IMR-90 (cell line): Measurements from ENCODE around the gene TMEM141. TPM values are rescaled to one million over a fixed set of nuclear protein-coding genes. Genes with fewer than 3 reads are reported as not detected.

Experiments used
- ATAC-seq: fragments of 200-7000 bp; cut with Tn5 transposase; 2 replicates; pipeline ENCODE4 v1.9.1; 2020; ENCODE audit warnings: low read depth, mild to moderate bottlenecking, moderate library complexity
- BruUV-seq: library from RNA; stranded (reverse); fragments of 400-500 nt; replicated peaks from 2 replicates; lab custom pipeline; 2021; lab: Mats Ljungman, UMichigan
- CTCF ChIA-PET: fragments of 300-600 bp; formaldehyde crosslinking; extraction: SDS; loops from one replicate; lab custom pipeline; 2021; ENCODE audit warnings: antibody characterized with exemption; lab: Yijun Ruan, JAX
- POLR2A ChIA-PET: fragments of 300-600 bp; sonication (Branson Sonifier 250); formaldehyde crosslinking; loops from one replicate; lab custom pipeline; 2022; ENCODE audit warnings: antibody characterized with exemption; ENCODE audit not compliant: unreplicated experiment; lab: Charles Lee
- DNase-seq: peaks from one replicate; pipeline ENCODE4 v3.0.0; 2013
- H2AFZ ChIP-seq: replicated peaks from 2 replicates; pipeline ENCODE3; 2013; ENCODE audit warnings: low read length, mild to moderate bottlenecking; ENCODE audit not compliant: poor library complexity
- H2AK5ac ChIP-seq: 2 replicates; pipeline ENCODE4 v1.6.1; 2013; ENCODE audit warnings: low read depth, low read length, inconsistent platforms
- H2AK9ac ChIP-seq: replicated peaks from 2 replicates; pipeline ENCODE3; 2013; ENCODE audit warnings: mild to moderate bottlenecking, low read depth, low read length, moderate library complexity; ENCODE audit not compliant: poor library complexity
- H2BK120ac ChIP-seq: 2 replicates; pipeline ENCODE4 v1.6.1; 2013; ENCODE audit warnings: low read depth, low read length, inconsistent platforms
- H2BK15ac ChIP-seq: 3 replicates; pipeline ENCODE4 v1.6.1; 2013; ENCODE audit warnings: low read depth, low read length, inconsistent platforms
- H2BK20ac ChIP-seq: 2 replicates; pipeline ENCODE4 v1.6.1; 2013; ENCODE audit warnings: low read depth, mild to moderate bottlenecking, inconsistent platforms, low read length, moderate library complexity
- H2BK5ac ChIP-seq: 2 replicates; pipeline ENCODE4 v1.6.1; 2013; ENCODE audit warnings: mild to moderate bottlenecking, low read depth, low read length, inconsistent platforms; ENCODE audit not compliant: poor library complexity, severe bottlenecking
- H3K14ac ChIP-seq: replicated peaks from 2 replicates; pipeline ENCODE4 v1.6.1; 2013; ENCODE audit warnings: low read depth, low read length, inconsistent platforms
- H3K18ac ChIP-seq: 2 replicates; pipeline ENCODE4 v1.6.1; 2013; ENCODE audit warnings: low read depth, low read length, control low read depth
- H3K23ac ChIP-seq: 2 replicates; pipeline ENCODE4 v1.6.1; 2013; ENCODE audit warnings: low read depth, low read length, inconsistent platforms
- H3K27ac ChIP-seq: 2 replicates; pipeline ENCODE4 v1.5.1; 2013; ENCODE audit warnings: mild to moderate bottlenecking, control low read depth, low read length; ENCODE audit not compliant: insufficient read depth
- H3K27me3 ChIP-seq: 2 replicates; pipeline ENCODE4 v1.6.1; 2013; ENCODE audit warnings: low read length; ENCODE audit not compliant: control insufficient read depth, insufficient read depth
- H3K36me3 ChIP-seq: 2 replicates; pipeline ENCODE4 v1.6.1; 2013; ENCODE audit warnings: low read length, mixed read lengths; ENCODE audit not compliant: control insufficient read depth, insufficient read depth
- H3K4ac ChIP-seq: 2 replicates; pipeline ENCODE4 v1.6.1; 2013; ENCODE audit warnings: low read depth, low read length, inconsistent platforms
- H3K4me1 ChIP-seq: 2 replicates; pipeline ENCODE4 v1.6.1; 2013; ENCODE audit warnings: low read length, mixed read lengths; ENCODE audit not compliant: control insufficient read depth, insufficient read depth
- H3K4me2 ChIP-seq: 2 replicates; pipeline ENCODE4 v1.6.1; 2013; ENCODE audit warnings: low read depth, mild to moderate bottlenecking, control low read depth, low read length, moderate library complexity
- H3K4me3 ChIP-seq: 2 replicates; pipeline ENCODE4 v1.5.1; 2013; ENCODE audit warnings: low read depth, mild to moderate bottlenecking, control low read depth, low read length, moderate library complexity; ENCODE audit not compliant: insufficient read depth
- H3K56ac ChIP-seq: 2 replicates; pipeline ENCODE4 v1.6.1; 2013; ENCODE audit warnings: low read length, inconsistent platforms; ENCODE audit not compliant: insufficient read depth; ENCODE audit errors: extremely low read depth
- H3K79me1 ChIP-seq, 2 experiments: 2 replicates each; pipeline ENCODE4 v1.6.1; 2013; ENCODE audit warnings: low read length in 2 of 2, inconsistent platforms in 1 of 2, low read depth in 1 of 2
- H3K9ac ChIP-seq: 2 replicates; pipeline ENCODE4 v1.6.1; 2013; ENCODE audit warnings: low read depth, low read length, control low read depth
- H3K9me1 ChIP-seq: 2 replicates; pipeline ENCODE4 v1.6.1; 2013; ENCODE audit warnings: low read length, inconsistent platforms; ENCODE audit not compliant: insufficient read depth
- H3K9me3 ChIP-seq: 2 replicates; pipeline ENCODE4 v1.6.1; 2013; ENCODE audit warnings: low read length; ENCODE audit not compliant: control insufficient read depth, insufficient read depth
- H4K20me1 ChIP-seq: 2 replicates; pipeline ENCODE4 v1.6.1; 2013; ENCODE audit warnings: low read length, inconsistent platforms; ENCODE audit not compliant: insufficient read depth
- H4K5ac ChIP-seq: 2 replicates; pipeline ENCODE4 v1.6.1; 2013; ENCODE audit warnings: mild to moderate bottlenecking, low read depth, low read length, control low read depth
- H4K8ac ChIP-seq, 2 experiments: 2 replicates each; pipeline ENCODE4 v1.6.1; 2013; ENCODE audit warnings: low read depth in 2 of 2, low read length in 2 of 2, control low read depth in 1 of 2, inconsistent platforms in 1 of 2
- H4K91ac ChIP-seq: 2 replicates; pipeline ENCODE4 v1.6.1; 2013; ENCODE audit warnings: low read depth, low read length, inconsistent platforms; ENCODE audit not compliant: insufficient read depth
- BHLHE40 ChIP-seq: fragments of 150-350 bp; IDR thresholded peaks from 2 replicates; pipeline ENCODE4 v1.6.1; 2016; ENCODE audit warnings: mild to moderate bottlenecking, low read depth, low read length
- CEBPB ChIP-seq: IDR thresholded peaks from 2 replicates; pipeline ENCODE4 v1.6.1; 2012; ENCODE audit warnings: low read depth, low read length, improper control_type of control experiment
- CHD1 ChIP-seq: IDR thresholded peaks from 2 replicates; pipeline ENCODE4 v1.6.1; 2012; ENCODE audit warnings: low read depth, low read length, improper control_type of control experiment
- FOS ChIP-seq: fragments of 150-350 bp; IDR thresholded peaks from 2 replicates; pipeline ENCODE4 v1.6.1; 2016; ENCODE audit warnings: low read depth, low read length
- MAFK ChIP-seq: IDR thresholded peaks from 2 replicates; pipeline ENCODE4 v1.6.1; 2012; ENCODE audit warnings: low read depth, low read length, improper control_type of control experiment
- MAZ ChIP-seq: IDR thresholded peaks from 2 replicates; pipeline ENCODE4 v1.6.1; 2012; ENCODE audit warnings: low read depth, mild to moderate bottlenecking, low read length, improper control_type of control experiment, moderate library complexity, borderline replicate concordance
- MXI1 ChIP-seq: IDR thresholded peaks from 2 replicates; pipeline ENCODE4 v1.6.1; 2012; ENCODE audit warnings: low read depth, mild to moderate bottlenecking, low read length, moderate library complexity, borderline replicate concordance
- NFE2L2 ChIP-seq: fragments of 150-350 bp; IDR thresholded peaks from 2 replicates; pipeline ENCODE4 v1.6.1; 2016; ENCODE audit warnings: low read depth, mild to moderate bottlenecking, low read length
- POLR2A ChIP-seq: IDR thresholded peaks from 2 replicates; pipeline ENCODE4 v1.6.1; 2012; ENCODE audit warnings: mild to moderate bottlenecking, low read depth, low read length
- RAD21 ChIP-seq: IDR thresholded peaks from 2 replicates; pipeline ENCODE4 v1.6.1; 2012; ENCODE audit warnings: low read length, improper control_type of control experiment
- RCOR1 ChIP-seq: IDR thresholded peaks from 2 replicates; pipeline ENCODE4 v1.6.1; 2012; ENCODE audit warnings: mild to moderate bottlenecking, low read length, improper control_type of control experiment; ENCODE audit not compliant: insufficient replicate concordance
- RFX5 ChIP-seq: IDR thresholded peaks from 2 replicates; pipeline ENCODE4 v1.8.0; 2012; ENCODE audit warnings: low read depth, mild to moderate bottlenecking, low read length, moderate library complexity
- SMC3 ChIP-seq: fragments of 150-350 bp; IDR thresholded peaks from 2 replicates; pipeline ENCODE4 v1.6.1; 2016; ENCODE audit warnings: low read depth, mild to moderate bottlenecking, antibody characterized with exemption, low read length, moderate library complexity
- whole genome bisulfite sequencing, 2 experiments: methylation state at CpG; one replicate each; pipeline versions ENCODE4 v1.1.5 to v1.1.7; 2013; ENCODE audit warnings: missing lambda C conversion rate in 2 of 2; ENCODE audit not compliant: insufficient read length in 1 of 2; ENCODE audit errors: extremely low coverage in 2 of 2; 5-methylcytosine and 5-hydroxymethylcytosine counted together
- dilution Hi-C: fragments of 300-500 bp; cut with HindIII; formaldehyde crosslinking; loops from one replicate; pipeline ENCODE4 v1.14.3; 2018; ENCODE audit warnings: low sequenced_read_pairs; ENCODE audit not compliant: unreplicated experiment
- in situ Hi-C: fragments of 300-500 bp; cut with MboI; formaldehyde crosslinking; loops from 3 replicates; pipeline ENCODE4 v1.14.3; 2019; ENCODE audit warnings: low sequenced_read_pairs, inconsistent platforms, mixed read lengths
- intact Hi-C: fragments of 100-400 bp; cut with micrococcal nuclease; formaldehyde crosslinking; loops from 2 replicates; pipeline ENCODE4 v1.10.0; 2022
- polyA plus RNA-seq, 3 experiments: library from polyadenylated mRNA; depleted of rRNA; stranded (reverse); fragments of >200 nt; gene quantifications; 2 replicates each; pipeline ENCODE4 v1.2.3, GENCODE V29; 2012; ENCODE audit warnings: low replicate concordance in 1 of 3
- total RNA-seq: library from RNA; depleted of rRNA; stranded (reverse); fragments of >200 nt; gene quantifications from 2 replicates; pipeline ENCODE4 v1.2.3, GENCODE V29; 2012
- TF ChIP-seq, protein P1 (sequence below): conservative IDR thresholded peaks from 2 replicates; pipeline ENCODE4 v1.5.1; 2012; ENCODE audit warnings: mild to moderate bottlenecking, low read depth, low read length, improper control_type of control experiment
- TF ChIP-seq, protein P2 (sequence below): fragments of 150-350 bp; IDR thresholded peaks from 2 replicates; pipeline ENCODE4 v1.6.1; 2017; ENCODE audit warnings: mild to moderate bottlenecking, antibody characterized with exemption, low read length, low read depth
- TF ChIP-seq, protein P3 (sequence below): fragments of 150-350 bp; IDR thresholded peaks from 2 replicates; pipeline ENCODE4 v1.6.1; 2016; ENCODE audit warnings: low read depth, mild to moderate bottlenecking, low read length, moderate library complexity, borderline replicate concordance

The TMEM141 gene
- total and polyA plus RNA-seq, 2 of the 4 experiments (the other 2 are of a cell fraction), result 39.1 to 77.8 TPM

DNA sequence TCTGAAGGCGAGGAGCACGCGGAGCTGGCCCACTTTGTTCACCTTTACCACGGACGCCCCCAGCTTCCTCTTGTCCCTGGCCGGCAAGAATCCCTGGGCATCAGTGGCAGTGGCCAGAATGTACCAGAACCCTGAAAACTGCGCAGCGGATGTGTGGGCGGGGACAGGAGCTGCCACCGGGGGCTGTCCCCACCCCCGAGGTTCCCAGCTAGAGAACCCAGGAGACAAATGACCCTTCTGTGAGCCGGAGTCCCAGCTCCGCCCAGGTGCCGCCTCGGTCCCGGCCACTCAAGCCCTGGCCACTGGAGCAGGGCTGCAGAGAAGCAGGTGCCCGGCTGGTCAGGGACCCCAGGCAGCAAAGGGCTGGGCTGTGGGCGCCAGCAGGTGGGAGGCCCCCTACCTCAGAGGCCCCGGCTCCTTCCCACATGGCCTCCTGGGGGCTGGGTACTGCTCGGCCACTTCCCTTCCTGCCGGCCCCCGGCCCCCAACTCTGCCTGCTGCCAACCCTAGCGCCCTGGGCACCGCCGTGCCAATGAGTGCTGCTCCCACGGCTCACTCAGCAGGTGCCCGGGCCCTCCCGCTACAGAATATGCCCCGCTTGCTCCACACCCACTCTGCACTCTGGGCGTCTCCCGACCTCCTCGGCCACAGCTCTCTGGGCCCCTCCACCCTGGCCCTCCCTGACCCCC lies 49.1 kb upstream of the TMEM141 start:
- TF ChIP-seq SMC3 (no peak), CEBPB (no peak), BHLHE40 (no peak), NFE2L2 (no peak), MAZ (no peak), RFX5 (no peak), MXI1 (no peak), RAD21 (no peak), FOS (no peak), CHD1 (no peak), RCOR1 (no peak), POLR2A (no peak), MAFK (no peak)
- TF ChIP-seq, protein P1, sequence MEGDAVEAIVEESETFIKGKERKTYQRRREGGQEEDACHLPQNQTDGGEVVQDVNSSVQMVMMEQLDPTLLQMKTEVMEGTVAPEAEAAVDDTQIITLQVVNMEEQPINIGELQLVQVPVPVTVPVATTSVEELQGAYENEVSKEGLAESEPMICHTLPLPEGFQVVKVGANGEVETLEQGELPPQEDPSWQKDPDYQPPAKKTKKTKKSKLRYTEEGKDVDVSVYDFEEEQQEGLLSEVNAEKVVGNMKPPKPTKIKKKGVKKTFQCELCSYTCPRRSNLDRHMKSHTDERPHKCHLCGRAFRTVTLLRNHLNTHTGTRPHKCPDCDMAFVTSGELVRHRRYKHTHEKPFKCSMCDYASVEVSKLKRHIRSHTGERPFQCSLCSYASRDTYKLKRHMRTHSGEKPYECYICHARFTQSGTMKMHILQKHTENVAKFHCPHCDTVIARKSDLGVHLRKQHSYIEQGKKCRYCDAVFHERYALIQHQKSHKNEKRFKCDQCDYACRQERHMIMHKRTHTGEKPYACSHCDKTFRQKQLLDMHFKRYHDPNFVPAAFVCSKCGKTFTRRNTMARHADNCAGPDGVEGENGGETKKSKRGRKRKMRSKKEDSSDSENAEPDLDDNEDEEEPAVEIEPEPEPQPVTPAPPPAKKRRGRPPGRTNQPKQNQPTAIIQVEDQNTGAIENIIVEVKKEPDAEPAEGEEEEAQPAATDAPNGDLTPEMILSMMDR, result no peak
- TF ChIP-seq, protein P2, sequence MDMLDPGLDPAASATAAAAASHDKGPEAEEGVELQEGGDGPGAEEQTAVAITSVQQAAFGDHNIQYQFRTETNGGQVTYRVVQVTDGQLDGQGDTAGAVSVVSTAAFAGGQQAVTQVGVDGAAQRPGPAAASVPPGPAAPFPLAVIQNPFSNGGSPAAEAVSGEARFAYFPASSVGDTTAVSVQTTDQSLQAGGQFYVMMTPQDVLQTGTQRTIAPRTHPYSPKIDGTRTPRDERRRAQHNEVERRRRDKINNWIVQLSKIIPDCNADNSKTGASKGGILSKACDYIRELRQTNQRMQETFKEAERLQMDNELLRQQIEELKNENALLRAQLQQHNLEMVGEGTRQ, result no peak
- TF ChIP-seq, protein P3, sequence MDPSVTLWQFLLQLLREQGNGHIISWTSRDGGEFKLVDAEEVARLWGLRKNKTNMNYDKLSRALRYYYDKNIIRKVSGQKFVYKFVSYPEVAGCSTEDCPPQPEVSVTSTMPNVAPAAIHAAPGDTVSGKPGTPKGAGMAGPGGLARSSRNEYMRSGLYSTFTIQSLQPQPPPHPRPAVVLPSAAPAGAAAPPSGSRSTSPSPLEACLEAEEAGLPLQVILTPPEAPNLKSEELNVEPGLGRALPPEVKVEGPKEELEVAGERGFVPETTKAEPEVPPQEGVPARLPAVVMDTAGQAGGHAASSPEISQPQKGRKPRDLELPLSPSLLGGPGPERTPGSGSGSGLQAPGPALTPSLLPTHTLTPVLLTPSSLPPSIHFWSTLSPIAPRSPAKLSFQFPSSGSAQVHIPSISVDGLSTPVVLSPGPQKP, result no peak
- no peak overlapping the region for H3K14ac ChIP-seq
- no peak overlapping the region for H2BK120ac ChIP-seq
- no peak overlapping the region for H4K91ac ChIP-seq
- H3K36me3 ChIP-seq, result no peaks in the 10 kb centered on the region
- H2AK5ac ChIP-seq, result no peak overlapping the region
- no peak overlapping the region for H3K9ac ChIP-seq
- no peaks in the 10 kb centered on the region for H3K9me1 ChIP-seq
- H3K9me3 ChIP-seq, result no peaks in the 10 kb centered on the region
- peaks cover 3% of the 10 kb centered on the region; the same call in 1 of the 2 replicates for H3K4me1 ChIP-seq
- no peaks in the 10 kb centered on the region; the same call in 1 of the 2 replicates for H4K20me1 ChIP-seq
- ATAC-seq (no peak), DNase-seq (no peak)
- no peak overlapping the region for H2BK20ac ChIP-seq
- H3K79me1 ChIP-seq, result no peaks in the 10 kb centered on the region
- no peak overlapping the region for H3K27ac ChIP-seq
- no peak overlapping the region for H3K4me2 ChIP-seq
- H3K18ac ChIP-seq, result no peak overlapping the region
- no peak overlapping the region for H4K8ac ChIP-seq
- no peak overlapping the region for H4K5ac ChIP-seq
- in situ Hi-C loops, result no loop called here
- ChIA-PET POLR2A (no interaction called here), CTCF (no interaction called here)
- H3K56ac ChIP-seq, result no peak overlapping the region
- H3K4me3 ChIP-seq, result no peak overlapping the region
- BruUV-seq, result no TSS peak
- H3K4ac ChIP-seq, result no peak overlapping the region
- 45% methylated on average over 14 of the region's 32 CpGs; no CpG with 5 or more reads in 1 of the 2 experiments for WGBS, 2 experiments
- H3K23ac ChIP-seq, result no peak overlapping the region
- H2AK9ac ChIP-seq, result no peak overlapping the region
- dilution Hi-C loops, result no loop called here
- H2BK15ac ChIP-seq, result no peak overlapping the region
- peaks cover 64% of the 10 kb centered on the region for H3K27me3 ChIP-seq
- intact Hi-C loops, result no loop called here
- no peak overlapping the region for H2AFZ ChIP-seq
- H2BK5ac ChIP-seq, result no peak overlapping the region
